Liver (tissue), 9 donors: ENCODE data around the gene ATP6V1G2. TPM values are rescaled to one million over a fixed set of nuclear protein-coding genes. Genes with fewer than 3 reads are reported as not detected.
A peak's percentile ranks its signal among the peaks of the same experiment; 100 is the strongest.

Experiments used
- DNase-seq: peaks from one replicate; pipeline ENCODE4 v3.0.0-alpha.2; 2017; ENCODE audit warnings: low spot score
- H3K27ac ChIP-seq, 2 donors: one replicate each; pipeline ENCODE4 v1.7.0; 2013; ENCODE audit warnings: inconsistent platforms in 2 of 2, low read length in 2 of 2, control low read depth in 1 of 2, low read depth in 1 of 2, mild to moderate bottlenecking in 1 of 2
- H3K27me3 ChIP-seq, 4 donors: one replicate each; pipeline versions ENCODE4 v1.6.1 to v1.7.0; 2013; ENCODE audit warnings: low read length in 3 of 4, inconsistent platforms in 1 of 4, mild to moderate bottlenecking in 1 of 4, moderate library complexity in 1 of 4; ENCODE audit not compliant: control insufficient read depth in 4 of 4, insufficient read depth in 4 of 4
- H3K36me3 ChIP-seq, 4 donors: one replicate each; pipeline versions ENCODE4 v1.6.1 to v1.7.0; 2013; ENCODE audit warnings: low read length in 3 of 4, mild to moderate bottlenecking in 3 of 4, low read depth in 1 of 4, moderate library complexity in 1 of 4; ENCODE audit not compliant: control insufficient read depth in 4 of 4, insufficient read depth in 3 of 4
- H3K4me1 ChIP-seq, 4 donors: one replicate each; pipeline versions ENCODE4 v1.6.1 to v1.7.0; 2013; ENCODE audit warnings: low read length in 3 of 4, mild to moderate bottlenecking in 3 of 4, moderate library complexity in 1 of 4; ENCODE audit not compliant: control insufficient read depth in 4 of 4, insufficient read depth in 4 of 4
- H3K4me3 ChIP-seq, 3 donors: one replicate each; pipeline versions ENCODE4 v1.6.1 to v1.7.0; 2013; ENCODE audit warnings: low read length in 3 of 3, control low read depth in 1 of 3, low read depth in 1 of 3, mild to moderate bottlenecking in 1 of 3
- H3K9ac ChIP-seq, 2 donors: one replicate each; pipeline ENCODE4 v1.7.0; 2013; ENCODE audit warnings: low read length in 2 of 2, mild to moderate bottlenecking in 2 of 2, moderate library complexity in 2 of 2, control low read depth in 1 of 2, low read depth in 1 of 2
- H3K9me3 ChIP-seq, 4 donors: one replicate each; pipeline versions ENCODE4 v1.6.1 to v1.7.0; 2013; ENCODE audit warnings: low read length in 3 of 4; ENCODE audit not compliant: control insufficient read depth in 4 of 4
- CTCF ChIP-seq: fragments of 150-350 bp; IDR thresholded peaks from 2 replicates; pipeline ENCODE4 v1.5.1; 2017; ENCODE audit warnings: improper control_type of control experiment, low read depth, low read length; ENCODE audit not compliant: missing input control
- EGR1 ChIP-seq, 2 donors: IDR thresholded peaks; 2 replicates each; pipeline ENCODE4 v1.6.1; 2016 to 2018; ENCODE audit warnings: antibody characterized with exemption in 2 of 2, low read depth in 2 of 2
- GABPA ChIP-seq, 2 donors: IDR thresholded peaks in 1 of 2; conservative IDR thresholded peaks in 1 of 2; 2 replicates each; pipeline ENCODE4 v1.6.1; 2016; ENCODE audit warnings: antibody characterized with exemption in 2 of 2, mild to moderate bottlenecking in 1 of 2, moderate library complexity in 1 of 2
- HNF4A ChIP-seq, 2 donors: conservative IDR thresholded peaks; 2 replicates each; pipeline ENCODE4 v1.6.1; 2016; ENCODE audit warnings: antibody characterized with exemption in 2 of 2, mild to moderate bottlenecking in 2 of 2
- HNF4G ChIP-seq: IDR thresholded peaks from 2 replicates; pipeline ENCODE4 v1.6.1; 2016; ENCODE audit warnings: antibody characterized with exemption
- NR2F2 ChIP-seq: IDR thresholded peaks from 2 replicates; pipeline ENCODE4 v1.6.1; 2016; ENCODE audit warnings: antibody characterized with exemption
- RAD21 ChIP-seq, 2 donors: IDR thresholded peaks; 2 replicates each; pipeline ENCODE4 v1.6.1; 2016; ENCODE audit warnings: antibody characterized with exemption in 2 of 2, mild to moderate bottlenecking in 2 of 2
- REST ChIP-seq: IDR thresholded peaks from 2 replicates; pipeline ENCODE4 v1.6.1; 2016; ENCODE audit warnings: antibody characterized with exemption, mild to moderate bottlenecking
- RXRA ChIP-seq, 2 donors: IDR thresholded peaks; 2 replicates each; pipeline ENCODE4 v1.6.1; 2017 to 2018; ENCODE audit warnings: antibody characterized with exemption in 2 of 2, mild to moderate bottlenecking in 1 of 2
- SP1 ChIP-seq: IDR thresholded peaks from 2 replicates; pipeline ENCODE4 v1.6.1; 2018; ENCODE audit warnings: antibody characterized with exemption, mild to moderate bottlenecking
- YY1 ChIP-seq: IDR thresholded peaks from 2 replicates; pipeline ENCODE4 v1.6.1; 2016; ENCODE audit warnings: antibody characterized with exemption, mild to moderate bottlenecking
- WGBS: extraction: QIAGEN DNeasy Blood & Tissue Kit; methylation state at CpG from one replicate; pipeline ENCODE4 v1.1.7; 2013; 5-methylcytosine and 5-hydroxymethylcytosine counted together
- polyA plus RNA-seq, 2 donors: library from polyadenylated mRNA; stranded (reverse) in 1 of 2; unstranded in 1 of 2; fragments of 200-250 nt in 1 of 2; fragments of >200 nt in 1 of 2; fragmentation: Nextera tagmentation in 1 of 2; extraction: Ambion mirVana in 1 of 2; gene quantifications; one replicate each; pipeline versions ENCODE4 v1.2.1 to v1.2.3, GENCODE V29; 2013 to 2015
- total RNA-seq, 2 donors: library from RNA; depleted of rRNA; stranded (reverse); fragments of >200 nt; gene quantifications; one replicate each; pipeline ENCODE4 v1.2.3, GENCODE V29; 2014
- TF ChIP-seq, protein P1 (sequence below): IDR thresholded peaks from 2 replicates; pipeline ENCODE4 v1.6.1; 2016; ENCODE audit warnings: antibody characterized with exemption
- TF ChIP-seq, protein P2 (sequence below): IDR thresholded peaks from 2 replicates; pipeline ENCODE4 v1.6.1; 2016; ENCODE audit warnings: antibody characterized with exemption
- TF ChIP-seq, protein P3 (sequence below): IDR thresholded peaks from 2 replicates; pipeline ENCODE4 v1.6.1; 2016; ENCODE audit warnings: antibody characterized with exemption
- donor health status: healthy.
- donor health status: healthy.
- donor health status: healthy.
- donor health status: healthy.
- donor health status: healthy.

Gene ATP6V1G2
- total and polyA plus RNA-seq, 4 donors, result 0.14 to 0.36 (median 0.26) TPM

DNA sequence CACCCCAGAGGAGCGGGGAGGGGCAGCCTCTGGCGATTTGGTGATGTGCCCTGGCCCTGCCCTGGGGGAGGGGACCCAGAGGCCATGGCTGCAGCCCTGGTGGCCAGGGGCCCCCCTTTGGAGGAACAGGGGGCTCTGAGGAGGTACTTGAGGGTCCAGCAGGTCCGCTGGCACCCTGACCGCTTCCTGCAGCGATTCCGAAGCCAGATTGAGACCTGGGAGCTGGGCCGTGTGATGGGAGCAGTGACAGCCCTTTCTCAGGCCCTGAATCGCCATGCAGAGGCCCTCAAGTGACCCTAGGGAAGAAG lies 11.9 kb upstream of the ATP6V1G2 start (continued):
- TF ChIP-seq REST, result no peak
- no peak for TF ChIP-seq RXRA (IDR thresholded peaks at IDR 0.05)
- TF ChIP-seq NR2F2, result no peak
- no peak for TF ChIP-seq SP1
- no peak for TF ChIP-seq YY1

DNA sequence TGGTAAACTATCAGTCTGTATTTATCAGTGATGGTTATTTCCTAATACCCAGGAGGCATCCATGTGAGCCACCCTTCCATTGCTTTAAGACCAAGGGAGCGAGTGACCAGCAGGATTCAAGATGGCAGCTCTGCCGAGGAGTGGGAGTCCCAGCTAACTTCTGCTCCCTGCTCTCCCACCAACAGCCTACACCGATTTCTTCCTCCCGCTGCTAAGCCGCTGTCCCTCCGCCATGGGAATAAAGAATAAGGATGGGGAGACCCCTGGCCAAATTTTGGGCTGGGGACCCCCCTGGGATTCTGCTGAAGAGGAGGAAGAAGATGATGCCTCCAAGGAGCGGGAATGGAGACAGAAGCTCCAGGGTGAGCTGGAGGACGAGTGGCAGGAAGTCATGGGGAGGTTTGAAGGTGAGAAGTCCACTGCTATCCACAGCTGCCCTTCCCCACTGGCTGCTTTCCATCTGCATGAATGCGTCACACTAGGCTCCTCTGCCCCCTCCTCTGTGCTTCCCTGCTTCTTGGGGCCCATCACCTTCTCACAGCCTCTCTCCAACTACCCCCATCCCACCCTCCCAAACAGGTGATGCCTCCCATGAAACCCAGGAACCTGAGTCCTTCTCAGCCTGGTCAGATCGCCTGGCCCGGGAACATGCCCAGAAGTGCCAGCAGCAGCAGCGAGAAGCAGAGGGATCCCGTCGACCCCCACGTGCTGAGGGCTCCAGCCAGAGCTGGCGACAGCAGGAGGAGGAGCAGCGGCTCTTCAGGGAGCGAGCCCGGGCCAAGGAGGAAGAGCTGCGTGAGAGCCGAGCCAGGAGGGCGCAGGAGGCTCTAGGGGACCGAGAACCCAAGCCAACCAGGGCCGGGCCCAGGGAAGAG lies 11.3 kb upstream of the ATP6V1G2 start:
- H3K36me3 ChIP-seq, result peaks cover 6 to 14% (median 11%) of the 10 kb centered on the region in 4 donors
- H3K4me1 ChIP-seq, result peaks cover 0 to 22% (median 7%) of the 10 kb centered on the region in 4 donors
- H3K27me3 ChIP-seq, result no peaks in the 10 kb centered on the region
- H3K9me3 ChIP-seq, result no peaks in the 10 kb centered on the region
- H3K27ac ChIP-seq, result peak overlapping the region; percentile 55 to 84
- no peak for TF ChIP-seq HNF4G
- no peak for TF ChIP-seq GABPA (IDR thresholded peaks at IDR 0.05 in 1 of 2, conservative IDR thresholded peaks at IDR 0.05 in 1 of 2)
- no peak for TF ChIP-seq EGR1 (IDR thresholded peaks at IDR 0.05; ENCODE audit: low read depth in 2 of 2)
- TF ChIP-seq, protein P1, sequence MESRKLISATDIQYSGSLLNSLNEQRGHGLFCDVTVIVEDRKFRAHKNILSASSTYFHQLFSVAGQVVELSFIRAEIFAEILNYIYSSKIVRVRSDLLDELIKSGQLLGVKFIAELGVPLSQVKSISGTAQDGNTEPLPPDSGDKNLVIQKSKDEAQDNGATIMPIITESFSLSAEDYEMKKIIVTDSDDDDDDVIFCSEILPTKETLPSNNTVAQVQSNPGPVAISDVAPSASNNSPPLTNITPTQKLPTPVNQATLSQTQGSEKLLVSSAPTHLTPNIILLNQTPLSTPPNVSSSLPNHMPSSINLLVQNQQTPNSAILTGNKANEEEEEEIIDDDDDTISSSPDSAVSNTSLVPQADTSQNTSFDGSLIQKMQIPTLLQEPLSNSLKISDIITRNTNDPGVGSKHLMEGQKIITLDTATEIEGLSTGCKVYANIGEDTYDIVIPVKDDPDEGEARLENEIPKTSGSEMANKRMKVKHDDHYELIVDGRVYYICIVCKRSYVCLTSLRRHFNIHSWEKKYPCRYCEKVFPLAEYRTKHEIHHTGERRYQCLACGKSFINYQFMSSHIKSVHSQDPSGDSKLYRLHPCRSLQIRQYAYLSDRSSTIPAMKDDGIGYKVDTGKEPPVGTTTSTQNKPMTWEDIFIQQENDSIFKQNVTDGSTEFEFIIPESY, result no peak
- no peak for TF ChIP-seq RXRA (IDR thresholded peaks at IDR 0.05)
- no peak for TF ChIP-seq RAD21 (IDR thresholded peaks at IDR 0.05)
- no peak for TF ChIP-seq CTCF
- TF ChIP-seq, protein P2, sequence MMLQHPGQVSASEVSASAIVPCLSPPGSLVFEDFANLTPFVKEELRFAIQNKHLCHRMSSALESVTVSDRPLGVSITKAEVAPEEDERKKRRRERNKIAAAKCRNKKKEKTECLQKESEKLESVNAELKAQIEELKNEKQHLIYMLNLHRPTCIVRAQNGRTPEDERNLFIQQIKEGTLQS, result no peak
- no peak for TF ChIP-seq HNF4A (conservative IDR thresholded peaks at IDR 0.05)
- TF ChIP-seq REST, result no peak
- TF ChIP-seq, protein P3, sequence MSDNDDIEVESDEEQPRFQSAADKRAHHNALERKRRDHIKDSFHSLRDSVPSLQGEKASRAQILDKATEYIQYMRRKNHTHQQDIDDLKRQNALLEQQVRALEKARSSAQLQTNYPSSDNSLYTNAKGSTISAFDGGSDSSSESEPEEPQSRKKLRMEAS, result no peak
- TF ChIP-seq SP1, result no peak
- H3K9ac ChIP-seq, result no peak overlapping the region
- no peak overlapping the region for H3K4me3 ChIP-seq
- 79% methylated on average over 24 of the region's 24 CpGs for WGBS
- DNase-seq, result no peak
